H1 (cell line): ENCODE data around the gene BRAP. TPM values are rescaled to one million over a fixed set of nuclear protein-coding genes. Genes with fewer than 3 reads are reported as not detected.

Experiments
- BACH1 ChIP-seq: IDR thresholded peaks from 2 replicates; pipeline ENCODE4 v1.6.1; 2012; ENCODE audit warnings: low read length, improper control_type of control experiment
- CHD1 ChIP-seq: IDR thresholded peaks from 2 replicates; pipeline ENCODE4 v1.6.1; 2012; ENCODE audit warnings: low read depth, low read length, improper control_type of control experiment
- CTCF ChIP-seq, 3 experiments: IDR thresholded peaks; 1 replicate in 2 of 3; 2 replicates in 1 of 3; pipeline versions ENCODE4 v1.5.1 to v1.6.1; 2011; ENCODE audit warnings: low read length in 3 of 3, mild to moderate bottlenecking in 3 of 3, inconsistent platforms in 2 of 3, low read depth in 1 of 3, moderate library complexity in 1 of 3; ENCODE audit not compliant: insufficient read depth in 1 of 3; ENCODE audit errors: control extremely low read depth in 1 of 3
- JUN ChIP-seq: IDR thresholded peaks from 2 replicates; pipeline ENCODE4 v1.6.1; 2011; ENCODE audit warnings: low read depth, mild to moderate bottlenecking, improper control_type of control experiment, low read length
- RAD21 ChIP-seq, 2 experiments: IDR thresholded peaks in 1 of 2; conservative IDR thresholded peaks in 1 of 2; 2 replicates each; pipeline ENCODE4 v1.6.1; 2011; ENCODE audit warnings: low read depth in 2 of 2, low read length in 2 of 2, improper control_type of control experiment in 1 of 2, inconsistent platforms in 1 of 2, mild to moderate bottlenecking in 1 of 2, moderate library complexity in 1 of 2
- RBBP5 ChIP-seq: IDR thresholded peaks from 2 replicates; pipeline ENCODE4 v1.7.1; 2012; ENCODE audit warnings: low read depth, mild to moderate bottlenecking, inconsistent platforms, low read length, moderate library complexity, borderline replicate concordance
- RNF2 ChIP-seq: fragments of 200-900, 300-1000 bp; sonication (generic); IDR thresholded peaks from 2 replicates; pipeline ENCODE4 v1.7.1; 2016; ENCODE audit warnings: borderline replicate concordance, low read depth, mild to moderate bottlenecking, antibody characterized with exemption, low read length; ENCODE audit not compliant: poor library complexity, severe bottlenecking; ENCODE audit errors: missing control alignments
- ZNF274 ChIP-seq: IDR thresholded peaks from 2 replicates; pipeline ENCODE4 v1.7.0; 2012; ENCODE audit warnings: low read length, borderline replicate concordance; ENCODE audit errors: extremely low read depth
- polyA plus RNA-seq, 7 experiments: library from polyadenylated mRNA; depleted of rRNA in 3 of 7; stranded (reverse) in 5 of 7; unstranded in 2 of 7; fragments of >200 nt in 5 of 7; fragments of 200-250 nt in 2 of 7; gene quantifications; 1 replicate in 5 of 7; 2 replicates in 1 of 7; 4 replicates in 1 of 7; pipeline versions ENCODE4 v1.2.1 to v1.2.3, GENCODE V29; 2011 to 2013; ENCODE audit warnings: missing spikeins in 2 of 7, mixed read lengths in 2 of 7
- total RNA-seq: library from RNA; stranded (reverse); fragmentation: NEBNext Ultra II Directional; extraction: Animal tissue kit (Norgen Biotek cat#: 25700); gene quantifications from 2 replicates; pipeline ENCODE4 v1.2.1, GENCODE V29; 2021

BRAP gene
- total and polyA plus RNA-seq, 2 of the 8 experiments (the other 6 are each of a cell fraction or from before 2014, with no cell fraction given) = 12.8 to 22.2 TPM

DNA sequence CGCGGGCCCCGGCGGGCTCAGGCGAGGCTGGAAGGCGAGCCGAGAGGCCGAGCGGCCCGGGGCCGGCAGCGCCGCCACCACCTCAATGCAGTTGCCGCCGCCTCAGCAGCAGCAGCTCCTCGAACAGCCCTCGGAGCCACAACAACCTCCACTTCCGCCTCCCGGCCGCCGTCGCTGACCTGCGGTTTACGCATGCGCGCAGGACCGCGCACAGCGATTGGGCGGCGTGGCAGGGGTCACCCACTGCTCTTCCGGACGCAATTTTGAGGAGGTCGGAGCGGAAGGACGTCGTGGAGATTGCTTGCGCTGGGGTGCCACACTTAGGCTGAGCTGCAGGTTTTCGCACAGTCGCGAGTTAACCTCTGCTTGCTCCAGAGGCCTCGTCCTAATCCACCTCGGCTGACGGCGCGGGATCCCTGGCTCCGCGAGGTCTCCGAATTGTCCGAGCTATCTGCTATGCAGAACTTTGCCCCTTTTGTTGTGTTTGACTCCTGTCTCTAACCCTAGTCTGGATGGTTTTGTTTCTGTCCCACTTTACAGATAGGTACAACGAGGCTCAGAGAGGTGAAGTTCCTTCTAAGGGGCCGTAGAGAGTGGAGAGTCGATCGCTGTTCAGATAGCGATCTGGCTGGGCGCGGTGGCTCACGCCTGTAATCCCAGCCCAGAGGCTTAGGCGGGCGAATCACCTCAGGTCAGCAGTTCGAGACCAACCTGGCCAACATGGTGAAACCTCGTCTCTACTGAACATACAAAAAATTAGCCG lies at the start of gene BRAP, which contains the start of gene ACAD10 (continued):
- TF ChIP-seq RBBP5 (peak; percentile 93), RAD21 (IDR thresholded peaks at IDR 0.05 in 1 of 2, conservative IDR thresholded peaks at IDR 0.05 in 1 of 2; ENCODE audit: low read depth in 2 of 2, low read length in 2 of 2) (no peak), CHD1 (no peak), ZNF274 (no peak), RNF2 (no peak), JUN (no peak), CTCF (IDR thresholded peaks at IDR 0.05; ENCODE audit: control extremely low read depth in 1 of 3, insufficient read depth in 1 of 3, low read depth in 1 of 3, low read length in 3 of 3) (no peak; a peak in 1 of 4 replicates), BACH1 (0 out of 2 replicates have a peak, but pooled peaks have one; percentile 36)
